Astrocyte of the cerebellum (primary cell): ENCODE data around the gene ZFAND3.
A peak's percentile ranks its signal among the peaks of the same experiment; 100 is the strongest.
"Not testable (repeated sequence)": the region's sequence is repeated elsewhere in the genome, so short reads cannot be mapped to it uniquely, and the experiment has no call there.

Experiments
- DNase-seq: peaks from one replicate; pipeline ENCODE4 v3.0.0-alpha.2; 2011; ENCODE audit warnings: low read depth
- H3K4me3 ChIP-seq: 2 replicates; pipeline ENCODE4 v1.5.1; 2011; ENCODE audit warnings: mild to moderate bottlenecking, low read depth, low read length, moderate library complexity
- CTCF ChIP-seq: IDR thresholded peaks from 2 replicates; pipeline ENCODE4 v1.5.1; 2012; ENCODE audit warnings: low read length, low read depth, moderate library complexity, mild to moderate bottlenecking; ENCODE audit errors: missing control alignments
- in situ Hi-C: cut with HindIII; loops from 2 replicates; pipeline ENCODE4 v1.10.0; 2017; ENCODE audit warnings: low sequenced_read_pairs

The ZFAND3 gene

GRCh38 chr6:37875561-37876309 is 56.2 kb downstream of the ZFAND3 start:
- no peak for TF ChIP-seq CTCF
- no peak for DNase-seq
- no peak overlapping the region for H3K4me3 ChIP-seq
- in situ Hi-C loops = no loop called here

GRCh38 chr6:37876843-37877242 is 57.3 kb downstream of the ZFAND3 start:
- DNase-seq = no peak
- no peak for TF ChIP-seq CTCF
- H3K4me3 ChIP-seq = no peak overlapping the region
- in situ Hi-C loops = no loop called here

- no peak for DNase-seq
- TF ChIP-seq CTCF = no peak
- in situ Hi-C loops = no loop called here
Observed at GRCh38 chr6:37877373-37878149, 58.0 kb downstream of the ZFAND3 start.

GRCh38 chr6:37878150-37878710 is 58.7 kb downstream of the ZFAND3 start:
- no peak for TF ChIP-seq CTCF
- H3K4me3 ChIP-seq = no peak overlapping the region
- in situ Hi-C loops = no loop called here
- no peak for DNase-seq

More at GRCh38 chr6:37877373-37878149, 58.0 kb downstream of the ZFAND3 start:
- no peak overlapping the region for H3K4me3 ChIP-seq

GRCh38 chr6:37880602-37881001 is 61.1 kb downstream of the ZFAND3 start:
- DNase-seq, H3K4me3 ChIP-seq, in situ Hi-C loops: not testable (repeated sequence)

- in situ Hi-C loops = no loop called here
- no peak for DNase-seq
- TF ChIP-seq CTCF = no peak
- H3K4me3 ChIP-seq = no peak overlapping the region
Observed at GRCh38 chr6:37882292-37882691, 62.8 kb downstream of the ZFAND3 start.

GRCh38 chr6:37882724-37883413 is 63.3 kb downstream of the ZFAND3 start:
- in situ Hi-C loops = no loop called here
- TF ChIP-seq CTCF = no peak
- DNase-seq = peak; percentile 76
- H3K4me3 ChIP-seq = no peak overlapping the region
